IMR-90 (cell line): Measurements from ENCODE around the gene CASTOR1.
"Not testable (repeated sequence)": the region's sequence is repeated elsewhere in the genome, so short reads cannot be mapped to it uniquely, and the experiment has no call there.

ENCODE experiments used
- CTCF ChIP-seq: conservative IDR thresholded peaks from 2 replicates; pipeline ENCODE4 v1.5.1; 2012; ENCODE audit warnings: mild to moderate bottlenecking, low read depth, low read length, improper control_type of control experiment
- FOS ChIP-seq: fragments of 150-350 bp; IDR thresholded peaks from 2 replicates; pipeline ENCODE4 v1.6.1; 2016; ENCODE audit warnings: low read depth, low read length
- POLR2A ChIP-seq: IDR thresholded peaks from 2 replicates; pipeline ENCODE4 v1.6.1; 2012; ENCODE audit warnings: mild to moderate bottlenecking, low read depth, low read length
- RAD21 ChIP-seq: IDR thresholded peaks from 2 replicates; pipeline ENCODE4 v1.6.1; 2012; ENCODE audit warnings: low read length, improper control_type of control experiment
- SMC3 ChIP-seq: fragments of 150-350 bp; IDR thresholded peaks from 2 replicates; pipeline ENCODE4 v1.6.1; 2016; ENCODE audit warnings: low read depth, mild to moderate bottlenecking, antibody characterized with exemption, low read length, moderate library complexity
- TF ChIP-seq, protein P1 (sequence below): fragments of 150-350 bp; IDR thresholded peaks from 2 replicates; pipeline ENCODE4 v1.6.1; 2017; ENCODE audit warnings: mild to moderate bottlenecking, antibody characterized with exemption, low read length, low read depth

GRCh38 chr22:30338341-30338740 lies 49.0 kb upstream of the CASTOR1 start:
- TF ChIP-seq CTCF, POLR2A, RAD21, SMC3, FOS: not testable (repeated sequence)
- TF ChIP-seq, protein P1, sequence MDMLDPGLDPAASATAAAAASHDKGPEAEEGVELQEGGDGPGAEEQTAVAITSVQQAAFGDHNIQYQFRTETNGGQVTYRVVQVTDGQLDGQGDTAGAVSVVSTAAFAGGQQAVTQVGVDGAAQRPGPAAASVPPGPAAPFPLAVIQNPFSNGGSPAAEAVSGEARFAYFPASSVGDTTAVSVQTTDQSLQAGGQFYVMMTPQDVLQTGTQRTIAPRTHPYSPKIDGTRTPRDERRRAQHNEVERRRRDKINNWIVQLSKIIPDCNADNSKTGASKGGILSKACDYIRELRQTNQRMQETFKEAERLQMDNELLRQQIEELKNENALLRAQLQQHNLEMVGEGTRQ, result not testable (repeated sequence)
